ENCODE data around the gene FAM229A. TPM values are rescaled to one million over a fixed set of nuclear protein-coding genes. Genes with fewer than 3 reads are reported as not detected.

The FAM229A gene
- polyA plus RNA-seq, 3 donors, result 19.9 TPM; not detected in 2

GRCh38 chr1:32335535-32335789 is 26.8 kb downstream of the FAM229A start:
- Histone ChIP-seq H3K79me2 (ENCODE audit: insufficient read depth, low read length) (no peaks in the 10 kb centered on the region), H3K9ac (ENCODE audit: insufficient read depth, low read length, poor library complexity, severe bottlenecking) (peak overlapping the region; percentile 87), H3K9me3 (replicated peaks in 1 of 2; ENCODE audit: control insufficient read depth in 1 of 2, insufficient read depth in 1 of 2, low read length in 2 of 2) (no peaks in the 10 kb centered on the region), H3K4me1 (ENCODE audit: control insufficient read depth in 1 of 2, insufficient read depth in 2 of 2, low read length in 2 of 2) (peaks cover 51 to 62% of the 10 kb centered on the region in 2 donors), H4K20me1 (ENCODE audit: insufficient read depth, low read length) (peaks cover 44% of the 10 kb centered on the region), H3K27me3 (ENCODE audit: control insufficient read depth in 2 of 2, insufficient read depth in 2 of 2, low read length in 2 of 2) (peaks cover 7 to 15% of the 10 kb centered on the region in 2 donors), H2AFZ (ENCODE audit: insufficient read depth, low read depth, low read length, poor library complexity, severe bottlenecking) (no peak overlapping the region), H3K4me3 (replicated peaks in 1 of 3; ENCODE audit: low read depth in 2 of 3, low read length in 3 of 3) (peak overlapping the region; percentile 23 to 76 (median 70)), H3K27ac (ENCODE audit: low read depth in 1 of 2, low read length in 2 of 2) (no peak overlapping the region), H3K36me3 (replicated peaks in 1 of 2; ENCODE audit: control insufficient read depth in 1 of 2, insufficient read depth in 2 of 2, low read length in 2 of 2) (peaks cover 30 to 39% of the 10 kb centered on the region in 2 donors), H3K4me2 (replicated peaks; ENCODE audit: extremely low read depth, low read length, poor library complexity, severe bottlenecking) (peak overlapping the region; percentile 83)
- Mint-ChIP-seq H3K27ac (no peak overlapping the region), H3K4me3 (peak overlapping the region; percentile 86 to 93), H3K27me3 (ENCODE audit: low read depth in 3 of 3) (peaks cover 24 to 25% (median 24%) of the 10 kb centered on the region in 3 donors), H3K9me3 (peaks cover 0 to 8% (median 4%) of the 10 kb centered on the region in 7 donors), H3K36me3 (peaks cover 50 to 63% of the 10 kb centered on the region in 2 donors), H3K4me1 (peaks cover 53% of the 10 kb centered on the region)
- DNase-seq, result no peak
- intact Hi-C loops (cut with micrococcal nuclease), result loop anchor here in 1 of 2 donors (2.0 to 5.0 kb wide), 5 partner anchors 37 to 398 kb away; partner anchors contain the start of genes BSDC1, HDAC1 and PTP4A2
- TF ChIP-seq CTCF (IDR thresholded peaks at IDR 0.05), result no peak
- under 1% methylated on average over 28 of the region's 34 CpGs for WGBS (ENCODE audit: insufficient coverage)

- Histone ChIP-seq H4K20me1 (ENCODE audit: insufficient read depth, low read length) (peaks cover 49% of the 10 kb centered on the region), H3K36me3 (replicated peaks in 1 of 2; ENCODE audit: control insufficient read depth in 1 of 2, insufficient read depth in 2 of 2, low read length in 2 of 2) (peaks cover 34 to 43% of the 10 kb centered on the region in 2 donors), H3K9ac (ENCODE audit: insufficient read depth, low read length, poor library complexity, severe bottlenecking) (peak overlapping the region; percentile 87), H3K4me2 (replicated peaks; ENCODE audit: extremely low read depth, low read length, poor library complexity, severe bottlenecking) (peak overlapping the region; percentile 83), H3K4me1 (ENCODE audit: control insufficient read depth in 1 of 2, insufficient read depth in 2 of 2, low read length in 2 of 2) (peaks cover 46 to 58% of the 10 kb centered on the region in 2 donors), H3K79me2 (ENCODE audit: insufficient read depth, low read length) (no peaks in the 10 kb centered on the region), H3K27ac (ENCODE audit: low read depth in 1 of 2, low read length in 2 of 2) (no peak overlapping the region), H3K9me3 (replicated peaks in 1 of 2; ENCODE audit: control insufficient read depth in 1 of 2, insufficient read depth in 1 of 2, low read length in 2 of 2) (no peaks in the 10 kb centered on the region), H2AFZ (ENCODE audit: insufficient read depth, low read depth, low read length, poor library complexity, severe bottlenecking) (no peak overlapping the region), H3K27me3 (ENCODE audit: control insufficient read depth in 2 of 2, insufficient read depth in 2 of 2, low read length in 2 of 2) (peaks cover 7 to 15% of the 10 kb centered on the region in 2 donors), H3K4me3 (replicated peaks in 1 of 3; ENCODE audit: low read depth in 2 of 3, low read length in 3 of 3) (peak overlapping the region; percentile 23 to 76 (median 70))
- peak; percentile 64 to 71 (median 69) for DNase-seq
- intact Hi-C loops (cut with micrococcal nuclease), result loop anchor here (2.0 to 5.0 kb wide), 6 partner anchors 37 to 398 kb away; partner anchors contain the start of genes BSDC1 (in 1 of the 2), HDAC1 (in 1 of the 2) and PTP4A2 (in 1 of the 2)
- peak; percentile 93 for TF ChIP-seq CTCF (IDR thresholded peaks at IDR 0.05)
- Mint-ChIP-seq H3K9me3 (peaks cover 0 to 6% (median 3%) of the 10 kb centered on the region in 7 donors), H3K4me3 (peak overlapping the region; percentile 86 to 93), H3K27ac (peak overlapping the region in 4 of 7 donors; percentile 71 to 84 (median 74)), H3K36me3 (peaks cover 52 to 66% of the 10 kb centered on the region in 2 donors), H3K4me1 (peaks cover 48% of the 10 kb centered on the region), H3K27me3 (ENCODE audit: low read depth in 3 of 3) (peaks cover 21 to 25% (median 23%) of the 10 kb centered on the region in 3 donors)
- WGBS (ENCODE audit: insufficient coverage), result under 1% methylated on average over 39 of the region's 46 CpGs
Observed at GRCh38 chr1:32334864-32335534, 27.3 kb downstream of the FAM229A start.

Data from CD14-positive monocyte (primary cell).